Stimulated activated CD8-positive, alpha-beta memory T cell treated with anti-CD3 and anti-CD28 coated beads, Interleukin-7, amount 100 ng/mL, for 48 hours (primary cell): Measurements from ENCODE around the gene PIK3R1.
A peak's percentile ranks its signal among the peaks of the same experiment; 100 is the strongest.
"Not testable (repeated sequence)": the region's sequence is repeated elsewhere in the genome, so short reads cannot be mapped to it uniquely, and the experiment has no call there.

Source experiments
- DNase-seq, 2 donors: peaks; one replicate each; pipeline ENCODE4 v3.0.0-alpha.2; 2020; ENCODE audit warnings: low read depth in 1 of 2; ENCODE audit errors: extremely low read depth in 1 of 2

PIK3R1 gene

GRCh38 chr5:68192679-68193060 is 22.9 kb upstream of the PIK3R1 start:
- DNase-seq: no peak

GRCh38 chr5:68193481-68194036 is 22.0 kb upstream of the PIK3R1 start:
- DNase-seq: no peak

GRCh38 chr5:68194386-68194785 is 21.2 kb upstream of the PIK3R1 start:
- DNase-seq: no peak

GRCh38 chr5:68195137-68195536 is 20.4 kb upstream of the PIK3R1 start:
- no peak for DNase-seq

- no peak for DNase-seq
Measured at GRCh38 chr5:68196876-68197275, 18.7 kb upstream of the PIK3R1 start.

- no peak for DNase-seq
Measured at GRCh38 chr5:68200288-68200687, 15.3 kb upstream of the PIK3R1 start.

- DNase-seq: not testable (repeated sequence)
Measured at GRCh38 chr5:68210654-68211053, 4.9 kb upstream of the PIK3R1 start.

GRCh38 chr5:68214482-68215207 is 911 bp upstream of the PIK3R1 start:
- no peak for DNase-seq

GRCh38 chr5:68215898-68216244 is 315 bp downstream of the PIK3R1 start:
- DNase-seq: no peak

GRCh38 chr5:68216245-68217046 is 890 bp downstream of the PIK3R1 start:
- DNase-seq: peak; percentile 43 to 45

- no peak for DNase-seq
Measured at GRCh38 chr5:68217047-68217355, 1.4 kb downstream of the PIK3R1 start.

GRCh38 chr5:68217528-68217927 is 2.0 kb downstream of the PIK3R1 start:
- no peak for DNase-seq

GRCh38 chr5:68219161-68219816 is 3.7 kb downstream of the PIK3R1 start:
- DNase-seq: no peak

GRCh38 chr5:68220260-68220659 is 4.7 kb downstream of the PIK3R1 start:
- no peak for DNase-seq

- DNase-seq: no peak
Measured at GRCh38 chr5:68220914-68221313, 5.4 kb downstream of the PIK3R1 start.

- DNase-seq: no peak
Measured at GRCh38 chr5:68221488-68221887, 5.9 kb downstream of the PIK3R1 start.

GRCh38 chr5:68222310-68222709 is 6.8 kb downstream of the PIK3R1 start:
- no peak for DNase-seq

GRCh38 chr5:68222824-68223354 is 7.3 kb downstream of the PIK3R1 start:
- no peak for DNase-seq

- DNase-seq: no peak
Measured at GRCh38 chr5:68223904-68224303, 8.3 kb downstream of the PIK3R1 start.

GRCh38 chr5:68224509-68225187 is 9.1 kb downstream of the PIK3R1 start:
- no peak for DNase-seq
